Measurements from ENCODE around the gene PTPRD.

Gene PTPRD

DNA sequence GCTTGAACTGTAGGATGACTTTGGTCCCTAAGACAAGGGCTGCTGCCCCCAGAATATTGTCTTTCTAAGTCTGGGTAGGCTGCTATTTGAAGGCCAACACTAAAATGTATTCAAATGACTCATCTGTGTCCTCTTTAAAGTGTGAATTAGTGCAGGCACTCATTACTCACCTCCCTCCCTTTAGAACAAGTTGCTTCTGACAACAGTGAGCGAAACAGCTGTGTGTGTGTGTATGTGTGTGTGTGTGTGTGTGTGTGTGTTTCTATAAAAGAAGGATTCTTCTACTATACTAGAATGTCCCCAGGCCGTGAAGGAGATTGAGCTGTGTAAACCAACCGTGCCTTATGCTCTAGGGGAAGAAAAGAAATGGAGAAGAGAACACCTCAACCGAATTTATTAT, 1337.2 kb downstream of the PTPRD start:
- no peak for TF ChIP-seq CTCF (IDR thresholded peaks at IDR 0.05; ENCODE audit: extremely low read depth, missing control alignments)
- no peak for DNase-seq (ENCODE audit: low spot score)

GRCh38 chr9:9257999-9258498, 1354.8 kb downstream of the PTPRD start:
- DNase-seq (ENCODE audit: low spot score), result no peak
- TF ChIP-seq CTCF (IDR thresholded peaks at IDR 0.05; ENCODE audit: extremely low read depth, missing control alignments), result no peak

DNA sequence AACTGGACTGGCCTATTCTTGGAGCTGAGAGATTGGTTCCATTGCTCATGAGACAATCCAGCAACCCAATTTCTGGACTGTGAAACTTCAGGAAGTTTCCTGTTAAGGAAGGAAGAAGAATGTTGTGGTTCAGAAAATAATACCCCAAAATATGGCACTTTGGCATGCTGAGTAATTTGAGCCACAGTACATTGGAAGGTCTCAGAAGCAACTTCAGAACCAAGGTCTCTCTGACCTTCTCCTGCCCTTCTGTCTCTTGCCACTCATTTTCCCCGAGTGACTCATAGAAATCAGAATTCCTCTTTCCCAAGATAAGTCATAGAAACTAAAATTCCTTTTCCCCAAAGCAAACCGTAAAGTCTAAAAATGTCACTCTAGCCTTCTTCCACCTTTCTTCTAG, 1366.1 kb downstream of the PTPRD start:
- DNase-seq (ENCODE audit: low spot score), result no peak
- no peak for TF ChIP-seq CTCF (IDR thresholded peaks at IDR 0.05; ENCODE audit: extremely low read depth, missing control alignments)

DNA sequence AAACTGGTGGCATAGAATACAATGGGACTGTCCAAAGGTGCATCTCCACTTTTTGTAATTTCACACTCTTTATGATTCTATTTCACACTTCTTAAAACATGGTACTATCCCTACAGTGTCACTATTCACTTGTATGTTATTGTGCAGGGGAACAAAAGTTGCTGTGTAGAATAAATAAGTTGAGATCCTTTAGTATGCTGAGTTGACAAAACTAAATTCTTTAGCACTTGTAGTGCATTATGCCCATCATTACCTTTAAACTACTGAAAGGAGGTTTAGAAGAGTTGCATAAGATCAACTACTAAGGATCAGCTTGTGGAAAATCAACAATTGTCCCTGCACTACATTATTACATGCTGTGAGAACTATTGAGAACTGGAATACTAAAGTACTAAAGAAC, 1380.9 kb downstream of the PTPRD start:
- TF ChIP-seq CTCF (IDR thresholded peaks at IDR 0.05; ENCODE audit: extremely low read depth, missing control alignments), result no peak

GRCh38 chr9:9229269-9229668, 1383.5 kb downstream of the PTPRD start:
- DNase-seq (ENCODE audit: low spot score), result no peak
- no peak for TF ChIP-seq CTCF (IDR thresholded peaks at IDR 0.05; ENCODE audit: extremely low read depth, missing control alignments)

More for the DNA sequence above, 1380.9 kb downstream of the PTPRD start:
- no peak for DNase-seq (ENCODE audit: low spot score)

DNA sequence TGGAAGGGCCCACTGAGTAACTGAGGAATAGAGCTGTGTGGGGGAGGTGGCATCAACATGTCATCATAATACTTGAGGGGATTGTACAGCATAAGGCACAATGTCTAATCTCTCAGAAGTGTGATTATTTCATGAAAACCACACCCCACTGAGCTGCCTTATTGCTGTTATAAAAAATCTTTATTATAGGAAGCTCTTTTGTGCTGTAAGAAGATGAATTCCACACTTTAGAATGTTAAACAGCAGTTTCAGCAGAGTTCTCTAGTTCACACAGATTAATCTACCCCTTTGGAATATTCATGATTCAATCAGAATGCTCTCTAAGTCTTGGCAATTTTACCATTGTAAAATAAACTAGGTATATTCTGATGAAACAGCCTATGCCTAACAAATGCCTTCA, 1389.6 kb downstream of the PTPRD start:
- TF ChIP-seq CTCF (IDR thresholded peaks at IDR 0.05; ENCODE audit: extremely low read depth, missing control alignments), result no peak
- DNase-seq (ENCODE audit: low spot score), result no peak

DNA sequence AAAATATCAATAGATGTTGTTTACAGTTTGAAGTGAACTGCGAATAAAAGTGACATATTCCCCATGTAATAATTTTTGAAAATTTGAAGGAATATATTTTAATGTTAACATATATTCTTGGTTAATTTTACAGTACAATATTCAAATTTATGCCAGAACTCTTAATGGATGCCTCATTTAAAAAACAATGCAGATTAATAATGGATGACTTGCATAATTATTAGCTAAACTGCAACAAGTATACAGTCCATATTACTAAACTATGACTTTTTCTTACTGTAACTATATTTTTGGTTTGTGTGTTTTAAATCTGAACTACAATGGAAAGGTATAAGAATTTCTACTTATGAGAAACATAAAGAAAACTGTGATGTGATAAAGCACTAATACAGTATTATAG, 1390.1 kb downstream of the PTPRD start:
- DNase-seq (ENCODE audit: low spot score), result no peak
- TF ChIP-seq CTCF (IDR thresholded peaks at IDR 0.05; ENCODE audit: extremely low read depth, missing control alignments), result no peak

All from GM20000 (cell line).